GM19438 (cell line): ENCODE measurements around the gene ISL2.
A peak's percentile ranks its signal among the peaks of the same experiment; 100 is the strongest.
"Not testable (repeated sequence)": the region's sequence is repeated elsewhere in the genome, so short reads cannot be mapped to it uniquely, and the experiment has no call there.

Experiments used
- ATAC-seq: cut with Tn5 transposase; IDR thresholded peaks from one replicate; pipeline ENCODE4 v1.9.1; 2021; ENCODE audit warnings: low read depth; ENCODE audit not compliant: unreplicated experiment

ISL2 gene

DNA sequence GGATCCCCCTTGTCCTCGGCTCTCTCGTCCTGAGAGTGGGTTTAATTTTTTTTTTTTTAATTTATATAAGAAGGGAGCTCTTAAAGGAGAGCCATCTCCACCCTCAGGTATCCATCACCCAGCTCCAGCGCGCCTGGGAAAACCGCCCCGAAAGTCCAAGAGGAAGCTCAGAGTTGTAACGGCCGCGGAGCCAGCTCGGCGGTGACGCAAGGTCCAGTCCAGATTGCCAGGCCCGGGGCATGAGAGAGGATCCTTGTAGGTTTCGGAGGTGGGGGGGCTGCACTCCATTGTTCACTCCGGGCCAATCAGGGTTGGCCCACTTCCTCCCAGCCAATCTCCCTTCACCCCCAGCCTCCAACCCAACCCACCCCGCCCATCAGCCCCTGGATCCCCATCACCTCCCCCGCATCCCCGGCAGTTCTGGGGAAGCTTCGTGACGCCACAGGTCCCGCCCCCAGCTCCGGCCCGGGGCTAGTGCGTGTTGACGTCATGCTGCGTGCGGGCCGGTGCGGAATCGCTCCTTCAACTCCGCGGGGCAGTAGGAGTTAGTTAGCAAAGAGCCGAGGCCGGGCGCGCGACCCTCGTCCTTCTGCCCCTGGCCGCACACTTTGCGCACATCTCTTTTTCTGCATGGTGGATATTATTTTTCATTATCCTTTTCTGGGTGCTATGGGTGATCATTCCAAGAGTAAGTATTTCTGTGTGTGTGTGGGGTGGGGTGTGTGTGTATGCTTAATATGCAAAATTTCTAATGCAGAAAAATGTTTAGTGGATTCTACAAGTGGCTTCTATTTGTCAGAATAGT lies at the start of gene ISL2:
Gene ISL2, plus strand, starts transcription at position 520 of the 805 bp plus-strand sequence. Its CDS starts 111 bp downstream, at position 631.
- peak; percentile 43 for ATAC-seq

DNA sequence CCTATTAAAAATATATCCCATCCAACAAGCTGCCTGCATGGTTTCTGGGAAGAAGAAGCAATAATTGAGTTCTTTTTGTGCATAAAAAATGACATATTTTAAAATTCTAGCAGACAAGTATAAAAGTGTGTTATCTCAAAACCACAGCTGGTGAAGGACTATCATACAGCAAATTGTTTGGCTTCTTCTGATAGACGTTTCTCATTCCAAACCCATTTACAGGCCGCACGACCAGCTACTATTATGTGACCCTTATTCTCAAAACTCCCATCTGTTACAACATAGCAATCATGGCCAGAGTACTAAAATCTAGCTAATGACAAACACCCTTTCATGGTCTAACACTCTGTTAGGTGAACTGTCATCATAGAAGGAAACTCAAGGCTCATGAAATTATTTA lies 47.0 kb upstream of the ISL2 start:
- ATAC-seq, result no peak

DNA sequence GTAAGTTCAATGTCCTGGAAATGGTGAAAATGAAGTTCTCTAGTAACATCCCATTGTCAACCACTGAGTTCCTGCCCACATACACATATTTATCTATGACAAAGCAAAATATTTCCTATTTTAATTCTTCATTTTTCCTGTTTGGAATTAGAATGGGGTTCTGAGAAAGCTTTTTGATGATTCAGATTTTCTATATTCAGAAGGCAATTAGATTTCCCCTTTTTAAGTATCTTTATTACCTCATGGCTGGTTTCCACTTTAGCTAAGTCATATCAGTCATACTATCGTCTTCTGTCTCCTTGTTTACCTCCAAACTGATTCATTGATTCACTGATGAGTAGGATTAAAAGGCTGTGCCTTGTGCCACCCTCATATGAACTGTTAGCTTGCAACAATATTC lies 43.2 kb upstream of the ISL2 start:
- ATAC-seq, result no peak

DNA sequence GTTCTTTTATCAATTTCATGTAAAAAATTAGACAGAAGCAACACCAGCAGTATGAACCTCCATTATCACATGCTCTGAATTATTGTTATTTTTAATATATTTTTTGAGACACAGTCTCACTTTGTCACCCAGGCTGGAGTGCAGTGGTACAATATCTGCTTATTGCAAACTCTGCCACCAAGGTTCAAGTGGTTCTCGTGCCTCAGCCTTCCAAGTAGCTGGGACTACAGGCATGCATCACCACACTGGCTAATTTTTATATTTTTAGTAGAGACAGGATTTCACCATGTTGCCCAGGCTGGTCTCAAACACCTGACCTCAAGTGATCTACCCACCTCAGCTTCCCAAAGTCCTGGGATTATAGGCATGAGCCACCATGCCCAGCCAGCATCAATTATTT lies 42.1 kb upstream of the ISL2 start:
- not testable (repeated sequence) for ATAC-seq

GRCh38 chr15:76296849-76297248 lies 39.7 kb upstream of the ISL2 start:
- ATAC-seq, result no peak

DNA sequence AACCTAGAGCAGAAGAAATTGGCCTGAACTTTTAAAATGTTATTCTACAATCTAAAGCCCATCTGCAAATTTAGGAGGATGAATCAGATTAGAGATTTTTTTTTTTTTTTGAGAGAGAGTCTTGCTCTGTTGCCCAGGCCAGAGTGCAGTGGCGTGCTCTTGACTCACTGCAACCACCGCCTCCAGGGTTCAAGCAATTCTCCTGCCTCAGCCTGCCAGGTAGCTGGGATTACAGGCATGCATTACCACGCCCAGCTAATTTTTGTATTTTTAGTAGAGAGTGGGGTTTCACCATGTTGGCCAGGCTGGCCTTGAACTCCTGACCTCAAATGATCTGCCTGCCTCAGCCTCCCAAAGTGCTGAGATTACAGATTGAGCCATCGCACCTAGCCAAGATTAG lies 38.6 kb upstream of the ISL2 start:
- not testable (repeated sequence) for ATAC-seq

DNA sequence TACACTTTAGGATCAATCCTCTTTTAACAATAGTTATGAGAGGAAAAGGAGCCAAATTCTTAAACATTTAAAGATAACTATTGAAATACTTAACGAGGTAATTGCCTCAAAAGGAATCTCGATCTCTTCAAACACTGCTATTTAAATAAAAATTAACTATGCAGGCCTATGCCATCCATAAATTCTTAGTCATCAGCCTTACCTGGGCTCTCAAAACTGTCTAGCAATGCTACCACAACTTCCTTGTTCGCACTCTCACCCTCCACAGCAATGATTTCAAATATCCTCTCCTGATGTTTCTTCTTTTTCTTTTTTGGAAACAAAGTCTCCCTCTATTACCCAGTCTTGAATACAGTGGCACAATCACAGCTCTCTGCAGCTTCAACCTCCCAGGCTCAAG lies 37.6 kb upstream of the ISL2 start:
- ATAC-seq, result no peak

GRCh38 chr15:76299786-76300185 lies 36.8 kb upstream of the ISL2 start:
- no peak for ATAC-seq

- no peak for ATAC-seq
Measured at GRCh38 chr15:76303909-76304308, 32.7 kb upstream of the ISL2 start.

DNA sequence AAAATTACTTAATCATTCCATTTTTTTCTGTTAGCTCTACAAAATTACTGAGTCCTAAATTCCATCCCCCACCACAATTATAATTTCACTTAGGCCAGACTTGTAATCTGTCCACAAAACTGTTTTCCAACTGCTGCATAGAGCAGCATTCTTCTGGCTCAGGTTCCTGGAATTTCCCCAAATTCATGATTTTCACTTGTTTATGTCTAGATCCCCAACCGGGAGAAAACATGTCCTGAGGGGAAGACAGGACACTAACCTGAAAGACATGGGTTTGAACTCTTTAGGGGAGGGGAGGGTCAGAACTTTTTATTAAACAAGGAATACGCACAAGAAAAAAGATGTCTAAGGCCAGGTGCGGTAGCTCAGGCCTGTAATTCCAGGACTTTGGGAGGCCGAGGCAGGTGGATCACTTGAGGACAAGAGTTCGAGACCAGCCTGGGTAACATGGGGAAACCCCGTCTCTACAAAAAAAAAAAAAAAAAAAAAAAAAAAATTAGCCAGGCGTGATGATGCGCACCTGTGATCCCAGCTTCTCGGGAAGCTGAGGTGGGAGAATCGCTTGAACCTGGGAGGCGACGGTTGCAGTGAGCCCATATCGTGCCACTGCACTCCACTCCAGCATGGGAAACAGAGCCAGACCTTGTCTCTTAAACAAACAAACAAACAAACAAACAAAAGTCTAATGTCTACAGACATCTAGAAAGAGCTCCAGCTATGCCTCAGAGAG lies 26.8 kb upstream of the ISL2 start:
- no peak for ATAC-seq

- peak; percentile 11 for ATAC-seq
Measured at GRCh38 chr15:76310475-76311099, 26.0 kb upstream of the ISL2 start.

DNA sequence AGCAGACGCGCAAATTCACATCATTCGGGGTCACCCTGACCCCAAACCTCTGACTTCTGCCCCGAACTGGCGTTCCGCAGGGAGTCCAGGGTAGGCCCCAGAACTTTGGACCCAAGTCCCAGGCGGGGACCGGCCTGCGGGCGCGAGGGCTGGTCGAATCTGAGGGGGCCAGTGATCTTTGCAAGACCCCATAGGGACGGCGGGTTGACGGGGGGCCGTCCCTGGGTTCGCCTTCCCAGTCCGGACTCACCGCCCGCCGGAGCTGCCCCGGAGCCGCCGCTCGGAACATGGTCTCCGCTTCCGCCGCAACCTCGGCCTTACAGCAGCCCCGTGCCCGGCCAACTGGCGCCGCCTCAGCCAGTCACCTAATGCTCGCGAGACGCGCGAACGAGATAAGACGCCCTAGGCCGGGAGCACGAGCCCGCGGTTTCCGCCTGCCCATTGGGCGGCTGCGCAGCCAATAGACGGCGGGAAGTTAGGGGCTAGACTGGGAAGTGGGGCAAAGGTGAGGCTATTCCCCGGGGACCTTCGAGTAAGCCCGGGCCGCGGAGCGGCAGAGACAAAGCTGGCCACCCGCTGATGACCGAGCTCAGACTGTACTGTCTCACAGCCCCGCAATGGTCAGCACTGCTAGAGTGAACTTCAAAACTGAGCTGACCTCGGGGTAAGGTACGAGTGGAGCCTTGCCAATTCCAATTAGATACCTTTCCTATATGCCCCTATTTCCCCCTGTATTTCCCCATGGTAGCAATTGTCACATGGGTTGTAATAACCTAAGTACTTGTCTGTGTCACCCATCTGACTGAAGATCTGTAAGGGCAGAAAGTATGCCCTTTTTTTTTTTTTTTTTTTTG lies 25.2 kb upstream of the ISL2 start, which contains the start of gene ETFA:
Gene ETFA, minus strand, starts transcription at position 370 of the 854 bp plus-strand sequence. Its CDS starts 81 bp downstream, at position 289.
- peak; percentile 94 for ATAC-seq

DNA sequence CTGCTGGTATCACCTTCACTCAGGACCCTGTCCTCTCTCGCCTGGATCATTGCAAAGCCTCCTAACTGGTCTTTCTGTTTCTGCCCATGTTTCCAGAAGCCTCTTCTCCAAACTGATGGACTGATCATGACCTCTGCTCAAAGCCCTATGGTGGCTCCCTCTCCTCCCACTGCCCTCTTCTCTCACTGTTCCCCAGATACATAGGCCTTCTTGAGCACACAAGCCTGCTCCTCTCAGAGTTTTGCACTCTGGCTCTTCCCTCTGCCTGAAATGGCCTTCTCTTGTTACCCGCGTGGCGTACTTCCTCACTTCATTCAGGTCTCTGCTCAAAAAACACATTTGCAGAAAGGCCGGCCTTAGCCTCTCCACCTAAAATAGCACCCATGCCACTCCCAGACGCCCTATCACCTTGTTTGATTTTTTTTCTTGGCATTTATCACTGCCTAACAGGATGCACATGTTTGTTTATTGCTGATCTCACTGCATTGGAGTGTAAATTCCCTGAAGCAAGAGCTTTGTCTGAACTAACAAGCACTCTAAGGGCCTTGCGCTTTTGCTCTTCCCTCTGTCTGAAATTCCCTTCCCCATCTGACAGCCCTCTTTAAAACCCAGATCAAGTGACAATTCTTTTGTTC lies 23.9 kb upstream of the ISL2 start:
- no peak for ATAC-seq

- ATAC-seq, result not testable (repeated sequence)
Measured at GRCh38 chr15:76313175-76313567, 23.4 kb upstream of the ISL2 start.

DNA sequence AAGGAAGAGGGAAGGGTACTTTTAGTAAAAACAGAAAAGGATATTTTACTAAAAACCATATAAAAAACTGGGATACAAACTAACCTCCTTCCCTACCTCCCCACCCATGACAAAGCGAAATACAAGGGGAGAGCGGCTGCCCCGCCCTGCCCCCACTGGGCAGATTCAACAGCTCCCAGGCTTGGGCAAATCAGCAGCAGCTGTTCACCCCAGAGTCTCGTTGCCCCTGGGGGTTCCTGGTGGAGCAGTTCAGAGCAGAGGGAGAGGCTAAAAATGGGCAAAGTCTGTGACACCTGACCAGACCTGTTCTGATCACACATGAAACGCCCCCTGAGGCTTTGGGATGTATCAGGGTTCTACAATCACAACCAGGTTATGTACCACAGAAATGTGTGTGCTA lies 22.8 kb upstream of the ISL2 start:
- no peak for ATAC-seq

- no peak for ATAC-seq
Measured at GRCh38 chr15:76320012-76320411, 16.6 kb upstream of the ISL2 start.

DNA sequence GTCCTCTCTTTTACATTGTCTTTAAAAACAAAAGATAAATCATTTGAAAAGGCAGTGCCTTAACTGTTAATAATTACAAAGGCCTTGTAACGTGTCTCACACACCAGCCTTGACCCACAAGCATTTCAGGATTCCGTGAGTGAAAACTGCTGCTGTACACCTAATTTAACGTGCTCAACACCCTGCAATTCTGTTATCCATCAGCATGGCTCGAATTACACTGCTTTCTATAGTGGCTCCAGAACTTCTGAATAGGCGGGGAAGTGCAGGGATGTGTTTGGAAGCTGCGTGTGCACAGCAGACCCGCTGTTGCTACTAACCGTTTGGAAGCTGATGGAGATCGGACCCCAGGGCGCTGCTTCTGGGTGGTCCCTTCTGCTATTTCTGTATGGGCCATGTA lies 15.4 kb upstream of the ISL2 start:
- no peak for ATAC-seq

DNA sequence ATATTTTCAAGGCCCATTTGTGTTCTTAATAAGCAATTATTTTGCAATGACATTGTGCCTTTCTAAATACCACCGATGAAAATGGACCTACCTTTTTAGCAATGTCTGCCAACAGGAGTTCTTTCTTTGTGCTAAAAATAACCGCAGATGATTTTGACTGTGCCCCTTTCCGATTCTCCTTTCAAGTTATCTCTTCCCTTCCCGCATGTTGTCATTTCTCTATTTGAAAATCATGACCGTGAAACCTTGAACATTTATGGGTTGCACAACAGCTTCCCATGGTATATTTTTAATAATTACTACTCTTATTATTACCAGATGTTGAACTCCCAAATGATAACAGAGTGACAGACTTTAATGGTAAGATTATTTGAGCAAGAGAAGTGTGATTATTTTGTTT lies 15.0 kb upstream of the ISL2 start:
- ATAC-seq, result no peak

- no peak for ATAC-seq
Measured at GRCh38 chr15:76324066-76324465, 12.5 kb upstream of the ISL2 start.

- no peak for ATAC-seq
Measured at GRCh38 chr15:76325704-76326103, 10.9 kb upstream of the ISL2 start.
